GM12873 (cell line): ENCODE measurements around the gene SARDH.

ENCODE experiments used
- TF ChIP-seq, protein P1 (sequence below): IDR thresholded peaks from 2 replicates; pipeline ENCODE4 v1.5.1; 2012; ENCODE audit warnings: low read depth, mild to moderate bottlenecking, moderate library complexity, low read length, control low read depth; ENCODE audit not compliant: insufficient read depth; ENCODE audit errors: missing control alignments

Gene SARDH

DNA sequence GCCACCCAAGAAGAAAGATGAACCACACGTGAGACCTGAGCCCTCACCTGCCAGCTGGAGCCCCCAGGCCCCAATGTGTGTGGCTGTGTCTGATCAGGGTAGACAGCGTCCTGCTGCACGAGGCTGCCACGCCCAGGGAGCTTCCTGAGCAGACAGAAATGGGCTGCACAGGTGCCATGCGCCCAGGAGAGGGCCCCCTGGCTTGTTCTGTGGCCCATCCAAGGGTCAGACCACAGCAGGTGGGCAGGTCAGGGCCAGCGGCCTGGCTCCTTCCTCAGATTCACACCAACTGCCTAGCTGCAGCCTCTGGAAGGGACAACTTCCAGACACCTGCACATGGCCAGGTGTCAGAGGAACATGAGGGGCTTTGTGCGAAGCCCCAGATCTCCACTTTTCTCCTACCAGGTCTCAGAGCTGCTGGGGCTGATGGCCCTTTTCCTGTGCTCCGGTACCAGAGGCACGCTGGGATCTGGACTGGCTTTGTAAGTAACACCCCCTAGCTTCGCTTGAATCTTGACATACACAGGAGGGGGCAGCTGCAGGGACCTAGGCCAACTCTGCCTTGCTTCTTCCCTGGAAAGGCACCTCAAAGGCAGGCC is 10.8 kb downstream of the SARDH start:
- TF ChIP-seq, protein P1, sequence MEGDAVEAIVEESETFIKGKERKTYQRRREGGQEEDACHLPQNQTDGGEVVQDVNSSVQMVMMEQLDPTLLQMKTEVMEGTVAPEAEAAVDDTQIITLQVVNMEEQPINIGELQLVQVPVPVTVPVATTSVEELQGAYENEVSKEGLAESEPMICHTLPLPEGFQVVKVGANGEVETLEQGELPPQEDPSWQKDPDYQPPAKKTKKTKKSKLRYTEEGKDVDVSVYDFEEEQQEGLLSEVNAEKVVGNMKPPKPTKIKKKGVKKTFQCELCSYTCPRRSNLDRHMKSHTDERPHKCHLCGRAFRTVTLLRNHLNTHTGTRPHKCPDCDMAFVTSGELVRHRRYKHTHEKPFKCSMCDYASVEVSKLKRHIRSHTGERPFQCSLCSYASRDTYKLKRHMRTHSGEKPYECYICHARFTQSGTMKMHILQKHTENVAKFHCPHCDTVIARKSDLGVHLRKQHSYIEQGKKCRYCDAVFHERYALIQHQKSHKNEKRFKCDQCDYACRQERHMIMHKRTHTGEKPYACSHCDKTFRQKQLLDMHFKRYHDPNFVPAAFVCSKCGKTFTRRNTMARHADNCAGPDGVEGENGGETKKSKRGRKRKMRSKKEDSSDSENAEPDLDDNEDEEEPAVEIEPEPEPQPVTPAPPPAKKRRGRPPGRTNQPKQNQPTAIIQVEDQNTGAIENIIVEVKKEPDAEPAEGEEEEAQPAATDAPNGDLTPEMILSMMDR, result peak; percentile 24

DNA sequence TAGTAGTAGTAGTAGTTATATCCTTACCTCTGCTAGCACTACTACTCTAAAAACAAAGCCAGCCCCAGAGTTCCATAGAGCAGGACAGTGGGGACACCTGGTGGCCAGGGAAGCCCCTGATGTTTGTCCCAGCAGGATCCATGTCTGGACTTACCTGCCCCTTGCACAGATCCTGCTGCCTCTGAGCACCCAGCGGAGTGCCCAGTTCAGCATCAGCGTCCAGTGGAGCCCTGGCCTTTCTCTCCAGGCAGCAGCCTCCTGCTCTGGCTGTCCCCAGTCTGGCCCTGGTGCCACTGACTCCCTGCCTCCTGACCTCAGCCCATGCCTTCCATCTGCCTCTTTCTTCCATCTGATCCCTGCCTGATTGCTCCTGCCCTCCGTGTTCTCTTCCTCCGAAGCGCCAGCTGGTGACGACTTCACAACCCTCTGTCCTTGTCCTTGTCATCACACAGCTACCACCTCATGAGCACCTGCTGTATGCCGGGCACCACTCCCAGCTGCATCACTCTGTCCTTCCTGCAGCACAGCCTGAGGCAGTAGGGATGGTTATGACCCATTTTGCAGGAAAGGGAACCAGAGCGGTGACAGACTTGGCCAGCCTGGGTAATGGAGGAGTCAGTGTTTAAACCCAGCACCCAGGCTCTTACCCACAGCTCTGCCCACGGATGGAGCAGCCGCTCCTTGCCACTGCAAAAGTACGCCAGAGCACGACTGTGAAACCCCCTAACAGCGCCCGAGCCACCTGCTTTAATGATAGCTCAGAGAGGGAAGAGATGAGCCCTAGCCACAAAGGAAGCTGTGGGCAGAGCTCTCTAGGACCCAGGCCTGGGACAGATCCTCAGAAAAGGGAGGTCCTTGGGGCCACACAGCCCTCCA is 11.5 kb downstream of the SARDH start:
- TF ChIP-seq, protein P1, result peak; percentile 53

DNA sequence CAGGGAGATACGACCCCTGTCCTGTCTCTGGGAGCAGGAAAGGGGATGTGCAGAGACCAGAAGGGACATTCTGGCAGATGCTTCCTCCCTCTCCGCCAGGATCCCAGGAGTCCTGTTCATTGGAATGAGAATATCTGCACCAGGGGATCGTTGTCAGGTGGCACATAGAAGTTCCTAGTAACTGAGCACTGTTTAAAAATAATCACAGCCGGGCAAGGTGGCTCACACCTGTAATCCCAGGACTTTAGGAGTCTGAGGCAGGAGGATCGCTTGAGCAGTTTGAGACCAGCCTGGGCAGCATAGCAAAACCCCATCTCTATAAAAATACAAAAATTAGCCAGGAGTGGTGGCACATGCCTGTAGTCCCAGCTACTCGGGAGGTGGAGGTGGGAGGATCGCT is 12.3 kb downstream of the SARDH start:
- TF ChIP-seq, protein P1, result no peak

DNA sequence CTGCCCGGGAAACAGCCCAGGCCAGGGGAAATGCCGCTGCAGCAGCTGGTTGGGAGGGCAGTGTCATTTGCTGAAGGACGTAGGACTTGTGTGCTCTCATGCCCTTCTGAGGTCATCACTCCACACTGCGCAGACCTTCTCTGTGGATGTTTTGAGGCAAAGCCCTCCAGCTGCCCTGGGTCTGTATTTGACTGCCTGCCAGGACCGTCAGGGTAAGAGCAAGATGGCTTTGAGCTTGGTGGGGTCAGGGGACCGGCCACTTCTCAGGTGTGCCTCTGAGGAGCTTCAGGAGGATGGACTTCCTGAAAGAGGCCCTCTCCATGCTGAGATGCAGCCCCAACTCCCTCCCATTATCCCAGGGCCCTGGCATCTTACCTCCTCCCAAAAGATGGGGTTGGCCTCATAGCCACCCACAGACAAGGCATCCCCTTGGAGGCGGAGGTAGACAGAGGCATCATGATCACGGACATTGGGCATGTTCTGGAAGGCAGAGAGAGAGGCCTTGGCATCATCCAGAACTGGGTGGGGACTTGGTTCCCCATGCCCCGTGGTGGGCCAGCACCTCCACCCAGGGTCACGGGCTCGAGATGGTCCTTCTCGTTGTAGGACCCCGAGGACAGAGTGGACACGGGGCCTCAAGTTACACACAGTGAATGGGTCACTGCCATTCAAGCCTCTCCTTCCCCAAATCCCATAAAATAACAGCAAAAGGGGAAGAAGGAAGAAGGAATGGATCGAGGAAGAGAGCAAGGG is 19.4 kb downstream of the SARDH start:
- TF ChIP-seq, protein P1, result no peak

DNA sequence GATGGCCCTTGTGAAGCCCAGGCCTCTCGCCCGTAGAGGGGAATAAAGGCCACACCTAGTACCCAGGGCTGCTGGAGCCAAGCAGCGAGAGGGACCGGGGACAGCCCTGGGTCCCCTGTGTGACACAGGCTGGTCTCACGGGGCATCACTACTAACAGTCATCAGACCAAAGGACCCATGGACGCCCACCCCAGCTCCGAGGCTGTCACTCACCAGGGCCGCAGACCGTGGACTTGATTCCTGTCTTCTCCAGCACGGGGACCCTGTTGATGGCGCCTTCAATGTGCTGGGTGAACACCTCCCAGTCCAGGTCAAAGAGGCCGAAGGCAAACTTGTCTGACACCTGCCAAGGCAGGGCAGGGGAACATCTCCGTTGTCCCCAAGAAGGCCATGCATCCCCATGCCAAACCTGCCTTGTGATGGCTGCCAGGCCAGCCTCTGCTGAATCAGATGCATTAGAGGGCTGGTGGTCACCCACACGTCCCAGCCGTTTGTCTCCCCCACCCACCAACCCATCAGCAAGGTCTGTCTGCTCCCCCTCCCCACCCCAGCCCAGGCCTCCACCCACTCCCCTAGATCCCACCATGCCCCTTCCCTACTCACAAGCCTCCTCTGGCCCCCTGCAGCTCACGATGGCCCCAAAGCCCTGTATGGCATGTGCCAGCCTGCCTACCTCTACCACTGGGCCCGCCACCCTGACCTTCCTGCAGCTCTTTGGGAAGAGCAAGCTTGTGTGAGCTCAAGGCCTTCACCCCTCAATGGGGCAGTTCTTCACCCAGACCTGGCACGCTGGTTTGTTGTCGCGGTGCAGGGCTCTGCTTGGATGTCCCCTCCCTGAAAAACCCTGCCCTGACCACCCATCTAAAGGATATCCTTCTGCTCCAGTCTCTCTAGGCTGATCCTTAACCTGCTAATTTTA is 20.8 kb downstream of the SARDH start:
- TF ChIP-seq, protein P1, result no peak

DNA sequence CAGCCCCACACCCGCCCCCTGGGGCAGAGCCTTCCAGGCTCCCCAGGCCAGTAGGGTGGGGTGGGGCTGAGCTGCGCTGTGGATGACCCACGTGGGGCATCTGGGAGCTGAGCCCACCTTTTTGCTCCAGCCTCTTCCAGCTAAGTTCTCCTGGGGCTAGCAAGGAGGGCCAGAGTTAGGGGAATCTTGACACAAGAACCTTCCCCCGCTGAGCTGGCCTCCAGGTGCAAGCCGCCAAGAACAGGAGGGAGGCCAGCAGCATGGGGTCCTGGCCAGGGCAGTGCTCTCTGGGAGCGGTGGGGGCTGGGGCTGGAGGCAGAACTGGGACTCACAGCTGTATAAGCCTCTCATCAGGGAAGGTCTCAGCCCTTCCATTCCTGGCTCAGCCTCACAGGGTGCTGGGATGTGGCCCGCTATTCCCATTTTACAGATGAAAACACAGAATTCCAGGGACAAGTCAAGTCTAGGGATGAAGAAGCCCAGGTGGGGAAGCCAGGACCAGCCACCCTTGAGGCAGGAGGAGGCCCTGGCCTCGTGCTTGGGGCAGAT is 21.5 kb downstream of the SARDH start:
- TF ChIP-seq, protein P1, result no peak
